Right atrium auricular region (tissue), 2 donors: ENCODE data around the gene P4HTM. TPM values are rescaled to one million over a fixed set of nuclear protein-coding genes. Genes with fewer than 3 reads are reported as not detected.

Source experiments
- DNase-seq: peaks from one replicate; pipeline ENCODE4 v3.0.0-alpha.2; 2019; ENCODE audit warnings: low spot score
- H3K27ac ChIP-seq, 2 donors: fragments of 200-600 bp; sonication (generic); 1 replicate in 1 of 2; 2 replicates in 1 of 2; pipeline ENCODE4 v1.5.1; 2016 to 2019
- H3K27me3 ChIP-seq, 2 donors: fragments of 200-600 bp; sonication (generic); one replicate each; pipeline versions ENCODE4 v1.5.1 to v1.6.0; 2017 to 2019
- H3K36me3 ChIP-seq: fragments of 200-600 bp; sonication (generic); one replicate; pipeline ENCODE4 v1.5.1; 2016
- H3K4me1 ChIP-seq, 2 donors: fragments of 200-600 bp; sonication (generic); one replicate each; pipeline versions ENCODE4 v1.5.1 to v1.6.0; 2017 to 2019
- H3K4me3 ChIP-seq, 2 donors: fragments of 200-600 bp; sonication (generic); 1 replicate in 1 of 2; 2 replicates in 1 of 2; pipeline ENCODE4 v1.5.1; 2017 to 2019; ENCODE audit warnings: mild to moderate bottlenecking in 1 of 2, moderate library complexity in 1 of 2
- H3K9me3 ChIP-seq, 2 donors: fragments of 200-600 bp; sonication (generic); one replicate each; pipeline ENCODE4 v1.5.1; 2019
- CTCF ChIP-seq, 2 donors: fragments of 200-600 bp; sonication (generic); IDR thresholded peaks; one replicate each; pipeline ENCODE4 v1.5.1; 2019; ENCODE audit warnings: antibody characterized with exemption in 2 of 2
- total RNA-seq, 2 donors: library from RNA; depleted of rRNA; stranded (reverse); fragments of >200 nt; gene quantifications; one replicate each; pipeline ENCODE4 v1.1.0, GENCODE V29; 2016

Gene P4HTM
- total RNA-seq, 2 donors from 2014 or later = 40.5 to 45.4 TPM

GRCh38 chr3:48962939-48963338 is 27.1 kb upstream of the P4HTM start:
- no peaks in the 10 kb centered on the region for H3K4me1 ChIP-seq
- H3K27me3 ChIP-seq = no peaks in the 10 kb centered on the region
- H3K27ac ChIP-seq = no peak overlapping the region
- H3K4me3 ChIP-seq = no peak overlapping the region
- peaks cover 62% of the 10 kb centered on the region for H3K36me3 ChIP-seq
- DNase-seq = no peak
- no peaks in the 10 kb centered on the region for H3K9me3 ChIP-seq
- TF ChIP-seq CTCF (IDR thresholded peaks at IDR 0.05) = no peak

GRCh38 chr3:48963591-48963990 is 26.4 kb upstream of the P4HTM start:
- Histone ChIP-seq H3K4me1 (no peaks in the 10 kb centered on the region), H3K27ac (no peak overlapping the region), H3K9me3 (no peaks in the 10 kb centered on the region), H3K27me3 (no peaks in the 10 kb centered on the region), H3K4me3 (no peak overlapping the region), H3K36me3 (peaks cover 62% of the 10 kb centered on the region)
- DNase-seq = no peak
- no peak for TF ChIP-seq CTCF (IDR thresholded peaks at IDR 0.05)

GRCh38 chr3:48966367-48966766 is 23.7 kb upstream of the P4HTM start:
- DNase-seq = no peak
- Histone ChIP-seq H3K4me3 (no peak overlapping the region), H3K27ac (no peak overlapping the region), H3K36me3 (peaks cover 87% of the 10 kb centered on the region), H3K9me3 (no peaks in the 10 kb centered on the region), H3K4me1 (no peaks in the 10 kb centered on the region), H3K27me3 (no peaks in the 10 kb centered on the region)
- TF ChIP-seq CTCF (IDR thresholded peaks at IDR 0.05) = no peak

- H3K4me3 ChIP-seq = no peak overlapping the region
- no peak for TF ChIP-seq CTCF (IDR thresholded peaks at IDR 0.05)
- H3K27ac ChIP-seq = no peak overlapping the region
- H3K36me3 ChIP-seq = peaks cover 88% of the 10 kb centered on the region
- no peaks in the 10 kb centered on the region for H3K4me1 ChIP-seq
- H3K9me3 ChIP-seq = no peaks in the 10 kb centered on the region
- H3K27me3 ChIP-seq = no peaks in the 10 kb centered on the region
- DNase-seq = no peak
These were observed 23.1 kb upstream of the P4HTM start for GRCh38 chr3:48966876-48967361.

- no peak for TF ChIP-seq CTCF (IDR thresholded peaks at IDR 0.05)
- H3K36me3 ChIP-seq = peaks cover 98% of the 10 kb centered on the region
- H3K27me3 ChIP-seq = no peaks in the 10 kb centered on the region
These were observed 19.5 kb upstream of the P4HTM start for GRCh38 chr3:48970586-48970985.

More at GRCh38 chr3:48970586-48970985, 19.5 kb upstream of the P4HTM start:
- H3K27ac ChIP-seq = no peak overlapping the region
- no peak overlapping the region for H3K4me3 ChIP-seq
- no peak for DNase-seq
- no peaks in the 10 kb centered on the region for H3K4me1 ChIP-seq
- no peaks in the 10 kb centered on the region for H3K9me3 ChIP-seq
